ENCODE data around the gene KHK. TPM values are rescaled to one million over a fixed set of nuclear protein-coding genes. Genes with fewer than 3 reads are reported as not detected.
"Not testable (repeated sequence)": the region's sequence is repeated elsewhere in the genome, so short reads cannot be mapped to it uniquely, and the experiment has no call there.

Gene KHK
- total RNA-seq, 1 experiment from 2014 or later = 0.63 TPM

DNA sequence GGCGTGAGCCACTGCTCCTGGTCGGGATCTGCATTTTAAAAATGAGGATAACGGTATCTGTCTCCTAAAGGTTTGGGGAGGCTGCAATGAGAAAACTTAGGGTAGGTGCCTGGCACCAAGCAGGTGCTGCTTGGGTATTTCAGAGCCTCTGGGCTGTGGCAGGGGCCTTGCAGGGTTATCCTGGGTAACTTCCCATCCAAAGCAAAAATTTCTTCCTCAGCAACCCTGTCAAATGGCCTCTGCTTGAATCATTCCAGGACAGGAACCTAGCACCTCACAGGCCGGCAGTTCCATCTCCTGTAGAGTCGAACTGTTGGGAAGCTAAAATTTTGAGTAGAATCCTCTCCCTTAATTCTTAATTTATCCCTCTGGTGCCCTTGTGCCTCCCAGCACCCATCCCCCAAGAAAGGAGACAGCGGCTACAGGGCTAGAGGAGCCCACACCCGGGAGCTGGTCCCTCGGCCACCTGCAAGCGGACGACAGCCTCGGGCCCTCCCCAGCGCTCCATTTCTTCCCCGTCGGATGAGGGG, 31.5 kb downstream of the KHK start:
- H3K27ac ChIP-seq = no peak overlapping the region
- DNase-seq = no peak
- H3K9me3 ChIP-seq (replicated peaks) = no peaks in the 10 kb centered on the region
- H3K36me3 ChIP-seq = no peaks in the 10 kb centered on the region
- H3K27me3 ChIP-seq = peaks cover 36% of the 10 kb centered on the region
- H3K4me3 ChIP-seq = no peak overlapping the region
- H3K4me1 ChIP-seq = no peaks in the 10 kb centered on the region

DNA sequence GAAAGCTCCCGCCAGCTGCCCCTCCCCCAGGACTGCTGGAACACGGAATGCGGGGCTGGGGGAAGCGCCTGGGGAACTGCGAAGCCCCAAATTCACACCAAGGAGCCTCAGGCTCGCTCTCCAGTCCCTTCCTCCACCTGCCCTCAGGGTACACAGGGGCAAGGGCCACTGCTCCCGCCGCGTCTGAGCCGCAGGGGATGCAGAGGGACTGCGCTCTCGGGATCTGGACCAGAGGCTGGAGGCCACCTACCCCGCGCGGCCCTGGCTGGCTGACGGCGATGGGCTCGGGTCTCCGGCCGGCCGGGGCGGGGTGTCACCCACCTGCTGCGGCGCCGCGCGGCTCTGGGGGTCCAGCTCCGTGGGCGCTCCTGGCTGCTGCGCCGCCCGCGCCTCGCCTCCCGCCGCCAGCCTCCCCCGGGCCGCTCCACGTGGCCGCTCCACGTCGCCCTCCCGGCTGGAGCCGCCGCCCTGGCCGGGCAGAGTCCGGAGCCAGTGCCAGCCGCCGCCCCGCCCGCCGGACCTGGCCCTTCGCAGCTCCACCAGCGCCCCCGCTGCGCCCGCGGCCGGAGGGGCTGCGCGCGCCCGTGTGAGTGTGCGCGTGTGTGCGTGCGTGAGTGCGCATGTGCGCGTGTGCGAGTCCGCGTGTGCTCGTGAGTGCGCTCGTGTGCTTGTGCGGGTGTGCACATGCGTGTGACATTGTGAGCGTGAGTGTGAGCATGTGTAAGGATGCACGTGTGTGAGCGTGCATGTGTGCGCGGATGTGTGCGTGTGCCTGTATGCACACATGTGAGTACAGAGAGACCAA, 32.2 kb downstream of the KHK start, which contains the start of gene CGREF1:
TSS of gene CGREF1 (minus strand) at position 604 of the 805 bp plus-strand sequence. CDS start 14,762 bp downstream, outside the sequence.
- no peaks in the 10 kb centered on the region for H3K4me1 ChIP-seq
- H3K36me3 ChIP-seq = no peaks in the 10 kb centered on the region
- H3K9me3 ChIP-seq (replicated peaks) = no peaks in the 10 kb centered on the region
- peaks cover 36% of the 10 kb centered on the region for H3K27me3 ChIP-seq
- H3K27ac ChIP-seq = no peak within 1 kb of the TSS
- no peak within 1 kb of the TSS for H3K4me3 ChIP-seq
- no peak for DNase-seq

GRCh38 chr2:27119330-27119670, 32.7 kb downstream of the KHK start:
- H3K36me3 ChIP-seq; H3K4me3 ChIP-seq; H3K9me3 ChIP-seq (replicated peaks); DNase-seq; H3K27ac ChIP-seq; H3K4me1 ChIP-seq: not testable (repeated sequence)
- peaks cover 36% of the 10 kb centered on the region for H3K27me3 ChIP-seq

DNA sequence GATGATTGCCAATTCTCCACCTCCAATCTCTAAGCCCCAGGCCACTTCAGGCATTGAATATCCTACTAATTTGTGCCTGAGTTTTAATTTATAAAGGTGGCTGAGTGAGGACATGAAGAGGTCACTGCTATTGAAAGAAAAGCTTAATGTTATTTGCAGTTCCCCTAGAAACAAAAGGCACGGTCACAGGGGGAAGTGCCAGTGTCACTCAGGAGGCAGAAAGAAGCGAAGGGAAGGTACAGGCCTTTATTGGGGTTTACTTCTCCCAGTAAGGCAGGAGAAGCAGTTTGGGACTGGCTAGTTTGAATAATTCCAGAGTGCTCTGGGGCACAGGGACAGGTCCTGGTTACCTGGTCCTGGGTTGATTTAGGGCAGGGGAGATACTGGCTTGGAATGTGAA, 35.3 kb downstream of the KHK start:
- DNase-seq = no peak
- peaks cover 28% of the 10 kb centered on the region for H3K27me3 ChIP-seq
- H3K27ac ChIP-seq = no peak overlapping the region
- H3K9me3 ChIP-seq (replicated peaks) = no peaks in the 10 kb centered on the region
- no peaks in the 10 kb centered on the region for H3K36me3 ChIP-seq
- H3K4me3 ChIP-seq = no peak overlapping the region
- no peaks in the 10 kb centered on the region for H3K4me1 ChIP-seq

GRCh38 chr2:27122791-27123190, 36.2 kb downstream of the KHK start:
- Histone ChIP-seq H3K4me3 (no peak overlapping the region), H3K27ac (no peak overlapping the region), H3K9me3 (replicated peaks) (no peaks in the 10 kb centered on the region), H3K4me1 (no peaks in the 10 kb centered on the region), H3K36me3 (no peaks in the 10 kb centered on the region), H3K27me3 (peaks cover 27% of the 10 kb centered on the region)
- no peak for DNase-seq

- no peaks in the 10 kb centered on the region for H3K4me1 ChIP-seq
- peak within 1 kb of the TSS; percentile 52 for H3K4me3 ChIP-seq
- H3K36me3 ChIP-seq = no peaks in the 10 kb centered on the region
- H3K27ac ChIP-seq = no peak within 1 kb of the TSS
- H3K9me3 ChIP-seq (replicated peaks) = no peaks in the 10 kb centered on the region
- peaks cover 22% of the 10 kb centered on the region for H3K27me3 ChIP-seq
- no peak for DNase-seq
These were observed 37.0 kb downstream of the KHK start, which contains the start of gene ABHD1 for GRCh38 chr2:27123302-27124150. Gene ABHD1 (plus strand): TSS chr2:27123815. CDS start chr2:27123949, 134 bp downstream.

- H3K27me3 ChIP-seq = peaks cover 20% of the 10 kb centered on the region
- H3K9me3 ChIP-seq (replicated peaks) = no peaks in the 10 kb centered on the region
- no peak for DNase-seq
- no peak overlapping the region for H3K27ac ChIP-seq
- no peak overlapping the region for H3K4me3 ChIP-seq
- H3K4me1 ChIP-seq = no peaks in the 10 kb centered on the region
- H3K36me3 ChIP-seq = no peaks in the 10 kb centered on the region
These were observed 38.5 kb downstream of the KHK start for GRCh38 chr2:27125104-27125503.

DNA sequence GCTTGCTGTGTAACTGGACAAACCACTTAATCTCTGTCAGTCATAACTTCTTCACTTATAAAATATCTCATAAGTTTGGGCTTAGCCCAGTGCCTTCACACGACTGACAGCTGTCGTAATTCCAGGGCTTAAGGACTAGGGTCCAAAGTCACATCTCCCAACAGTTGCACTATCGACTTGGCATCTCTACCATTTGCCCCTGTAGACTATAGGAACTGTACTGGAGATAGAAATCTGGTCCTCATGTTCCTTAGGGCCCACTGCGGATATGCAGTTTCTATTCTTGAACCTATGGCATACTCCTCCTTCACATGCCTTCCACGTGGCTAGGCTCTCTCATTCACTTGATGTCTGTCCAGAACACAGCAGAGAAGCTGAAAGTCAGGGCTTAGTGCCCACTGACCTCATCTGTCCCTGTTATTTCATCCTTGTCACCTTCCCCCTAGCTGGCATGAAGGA, 39.7 kb downstream of the KHK start:
- peaks cover 9% of the 10 kb centered on the region for H3K27me3 ChIP-seq
- no peak overlapping the region for H3K4me3 ChIP-seq
- H3K36me3 ChIP-seq = peaks cover 4% of the 10 kb centered on the region; the same call in 1 of the 2 replicates
- no peaks in the 10 kb centered on the region for H3K4me1 ChIP-seq
- no peak for DNase-seq
- no peaks in the 10 kb centered on the region for H3K9me3 ChIP-seq (replicated peaks)
- no peak overlapping the region for H3K27ac ChIP-seq

GRCh38 chr2:27127883-27128667, 41.5 kb downstream of the KHK start:
- H3K4me1 ChIP-seq = peaks cover 1% of the 10 kb centered on the region; the same call in 1 of the 2 replicates
- H3K9me3 ChIP-seq (replicated peaks) = no peaks in the 10 kb centered on the region
- no peak overlapping the region for H3K27ac ChIP-seq
- no peak overlapping the region for H3K4me3 ChIP-seq
- no peak for DNase-seq
- H3K36me3 ChIP-seq = peaks cover 6% of the 10 kb centered on the region; the same call in 1 of the 2 replicates
- H3K27me3 ChIP-seq = no peaks in the 10 kb centered on the region; the same call in 1 of the 2 replicates

DNA sequence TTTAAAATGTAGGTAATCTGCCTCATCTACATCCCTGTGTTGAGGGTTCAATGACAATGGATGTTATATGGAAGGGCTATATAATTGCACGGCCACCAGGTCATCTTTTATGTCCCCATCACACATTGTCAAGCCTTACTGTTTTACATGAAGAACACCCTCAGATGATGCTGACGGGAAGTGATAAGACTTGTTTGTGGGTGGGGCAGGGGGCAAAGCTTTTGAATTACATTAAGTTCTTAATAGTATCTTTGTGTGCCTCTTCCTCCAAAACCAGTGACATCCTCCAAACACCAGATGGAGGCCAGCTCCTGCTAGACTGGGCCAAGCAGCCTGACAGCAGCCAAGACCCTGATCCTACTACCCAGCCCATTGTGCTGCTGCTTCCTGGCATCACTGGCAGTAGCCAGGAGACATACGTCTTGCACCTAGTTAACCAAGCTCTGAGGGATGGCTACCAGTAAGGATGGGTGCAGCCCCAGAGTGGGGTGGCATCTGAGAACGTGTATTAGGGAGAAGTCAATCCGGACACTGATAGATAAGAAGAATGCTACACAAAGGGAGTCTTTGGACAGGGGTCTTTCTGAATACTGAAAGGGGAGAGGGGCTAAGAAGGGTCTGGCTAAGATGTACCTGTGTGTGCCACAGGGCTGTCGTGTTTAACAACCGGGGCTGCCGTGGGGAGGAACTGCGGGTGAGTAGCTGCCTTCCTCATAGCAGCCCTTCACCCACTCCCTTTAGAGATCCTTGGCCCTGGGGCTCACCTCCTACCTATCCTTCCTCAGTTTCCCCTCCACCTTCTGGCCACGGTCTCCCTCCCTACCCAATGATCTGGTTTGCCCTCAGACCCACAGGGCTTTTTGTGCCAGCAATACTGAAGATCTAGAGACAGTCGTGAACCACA, 42.3 kb downstream of the KHK start:
- no peak for DNase-seq
- H3K27ac ChIP-seq = no peak overlapping the region
- no peak overlapping the region for H3K4me3 ChIP-seq

DNA sequence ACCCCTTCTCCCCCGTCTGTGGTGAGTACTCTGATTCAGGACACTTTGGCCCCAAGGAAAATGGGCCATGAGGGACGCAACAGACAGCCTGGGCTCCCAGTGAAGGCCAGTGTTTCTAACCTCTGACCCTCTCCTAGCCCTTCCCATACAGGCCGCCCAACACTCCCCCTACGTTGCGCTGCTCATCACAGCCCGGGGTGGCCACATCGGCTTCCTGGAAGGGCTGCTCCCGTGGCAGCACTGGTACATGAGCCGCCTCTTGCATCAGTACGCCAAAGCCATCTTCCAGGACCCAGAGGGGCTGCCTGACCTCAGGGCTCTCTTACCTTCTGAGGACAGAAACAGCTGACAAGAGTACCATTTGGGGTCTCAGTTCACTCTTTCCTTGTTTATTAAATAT, 43.8 kb downstream of the KHK start:
- peaks cover 6% of the 10 kb centered on the region; the same call in 1 of the 2 replicates for H3K36me3 ChIP-seq
- H3K9me3 ChIP-seq (replicated peaks) = no peaks in the 10 kb centered on the region
- peaks cover 6% of the 10 kb centered on the region; the same call in 1 of the 2 replicates for H3K4me1 ChIP-seq
- H3K27me3 ChIP-seq = no peaks in the 10 kb centered on the region; the same call in 1 of the 2 replicates
- no peak for DNase-seq
- H3K4me3 ChIP-seq = no peak overlapping the region
- H3K27ac ChIP-seq = no peak overlapping the region

More for the DNA sequence above, 42.3 kb downstream of the KHK start:
- H3K4me1 ChIP-seq = peaks cover 6% of the 10 kb centered on the region; the same call in 1 of the 2 replicates
- H3K36me3 ChIP-seq = peaks cover 6% of the 10 kb centered on the region; the same call in 1 of the 2 replicates
- no peaks in the 10 kb centered on the region; the same call in 1 of the 2 replicates for H3K27me3 ChIP-seq
- no peaks in the 10 kb centered on the region for H3K9me3 ChIP-seq (replicated peaks)

GRCh38 chr2:27131429-27131828, 44.9 kb downstream of the KHK start:
- H3K4me1 ChIP-seq = peaks cover 6% of the 10 kb centered on the region; the same call in 1 of the 2 replicates
- H3K9me3 ChIP-seq (replicated peaks) = no peaks in the 10 kb centered on the region
- peaks cover 6% of the 10 kb centered on the region; the same call in 1 of the 2 replicates for H3K36me3 ChIP-seq
- no peak overlapping the region for H3K4me3 ChIP-seq
- H3K27ac ChIP-seq = no peak overlapping the region
- no peaks in the 10 kb centered on the region for H3K27me3 ChIP-seq
- DNase-seq = no peak

DNA sequence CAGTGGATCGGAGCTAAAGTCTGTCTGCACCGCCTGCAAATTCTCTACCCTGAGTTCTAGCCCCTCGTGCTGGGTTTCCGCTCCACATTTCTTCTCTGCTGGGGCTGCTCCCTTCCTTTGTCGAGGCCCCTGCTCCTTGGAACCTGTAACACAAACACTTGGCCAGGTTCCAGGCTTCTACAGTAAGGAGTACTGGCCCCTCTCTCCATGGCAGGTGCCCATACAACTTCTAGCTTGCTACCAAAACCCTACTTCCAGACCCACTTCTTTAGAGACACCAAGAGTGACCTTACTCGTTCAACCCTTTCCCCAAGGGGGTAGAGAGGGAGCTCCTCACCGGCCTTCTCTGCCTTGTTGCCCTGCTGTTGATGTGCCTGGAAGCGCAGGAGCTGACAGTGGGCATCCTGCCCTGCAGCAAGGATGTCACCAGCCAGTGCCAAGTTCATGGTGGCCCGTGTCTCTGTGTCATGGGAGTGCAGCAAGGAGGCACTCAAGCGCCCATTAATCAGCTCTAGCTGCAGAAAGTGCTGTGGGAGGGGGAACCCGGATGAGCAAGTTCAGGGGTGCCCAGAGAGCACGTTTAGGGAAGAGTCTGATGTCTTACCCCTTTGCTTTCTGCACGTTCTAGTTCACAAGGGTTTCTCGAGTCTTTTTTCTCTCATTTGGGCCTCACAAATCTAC, 46.8 kb downstream of the KHK start:
- Histone ChIP-seq H3K36me3 (peaks cover 6% of the 10 kb centered on the region; the same call in 1 of the 2 replicates), H3K27me3 (0 out of 2 replicates have a peak, but pooled peaks cover 3% of the 10 kb centered on the region), H3K27ac (no peak overlapping the region), H3K4me1 (peaks cover 6% of the 10 kb centered on the region; the same call in 1 of the 2 replicates), H3K9me3 (replicated peaks) (no peaks in the 10 kb centered on the region), H3K4me3 (peak overlapping the region; percentile 88)
- DNase-seq = no peak

Measured in SJCRH30 (cell line).